Neural cell (in vitro differentiated cells): ENCODE results near the gene OFD1.

Experiments used
- EP300 ChIP-seq: fragments of 450-650 bp; conservative IDR thresholded peaks from 2 replicates; pipeline ENCODE4 v1.6.1; 2014; ENCODE audit warnings: antibody characterized with exemption, mild to moderate bottlenecking, moderate library complexity; ENCODE audit not compliant: poor library complexity, severe bottlenecking
- EZH2 ChIP-seq: fragments of 200-600, 300-800 bp; shearing (Covaris generic), sonication (generic); IDR thresholded peaks from 2 replicates; pipeline ENCODE4 v1.6.1; 2014; ENCODE audit warnings: antibody characterized with exemption, low read length, borderline replicate concordance, mild to moderate bottlenecking; ENCODE audit not compliant: insufficient read depth, poor library complexity, severe bottlenecking
- MXI1 ChIP-seq: fragments of 450-650 bp; conservative IDR thresholded peaks from 2 replicates; pipeline ENCODE4 v1.6.1; 2014; ENCODE audit warnings: antibody characterized with exemption, mild to moderate bottlenecking; ENCODE audit not compliant: poor library complexity, severe bottlenecking
- POLR2AphosphoS5 ChIP-seq: IDR thresholded peaks from 2 replicates; pipeline ENCODE4 v1.6.1; 2012
- RAD21 ChIP-seq: fragments of 450-650 bp; conservative IDR thresholded peaks from 2 replicates; pipeline ENCODE4 v1.6.1; 2014; ENCODE audit warnings: antibody characterized with exemption, mild to moderate bottlenecking, moderate library complexity
- REST ChIP-seq: IDR thresholded peaks from 2 replicates; pipeline ENCODE4 v1.6.1; 2012; ENCODE audit warnings: borderline replicate concordance
- SMC3 ChIP-seq: fragments of 450-650 bp; conservative IDR thresholded peaks from 2 replicates; pipeline ENCODE4 v1.6.1; 2014; ENCODE audit warnings: antibody characterized with exemption, mild to moderate bottlenecking, moderate library complexity; ENCODE audit not compliant: poor library complexity
- TAF1 ChIP-seq: IDR thresholded peaks from 2 replicates; pipeline ENCODE4 v1.6.1; 2012; ENCODE audit warnings: low read depth
- TF ChIP-seq, protein P1 (sequence below): fragments of 450-650 bp; IDR thresholded peaks from 2 replicates; pipeline ENCODE4 v1.5.1; 2014; ENCODE audit warnings: antibody characterized with exemption, mild to moderate bottlenecking, moderate library complexity; ENCODE audit not compliant: poor library complexity, severe bottlenecking

DNA sequence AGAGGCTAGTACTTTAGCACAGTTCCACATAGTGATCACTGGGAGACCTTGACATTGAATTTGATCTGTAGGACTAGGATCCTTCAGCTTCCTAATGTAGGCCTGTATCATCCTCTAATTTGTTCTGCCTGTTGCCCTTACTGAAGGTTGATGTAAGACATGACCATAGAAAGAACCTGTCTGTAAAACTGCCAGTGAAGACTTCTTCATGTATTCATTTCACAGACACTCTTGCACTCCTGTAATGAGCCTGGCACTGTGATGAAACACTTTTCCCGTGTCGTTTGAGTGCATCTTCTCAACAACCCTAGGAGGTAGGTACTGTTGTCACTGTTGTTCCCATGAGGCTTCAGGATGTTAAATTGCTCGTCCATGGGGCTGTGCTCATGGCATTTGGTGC lies 31.0 kb upstream of the OFD1 start:
- TF ChIP-seq, protein P1, sequence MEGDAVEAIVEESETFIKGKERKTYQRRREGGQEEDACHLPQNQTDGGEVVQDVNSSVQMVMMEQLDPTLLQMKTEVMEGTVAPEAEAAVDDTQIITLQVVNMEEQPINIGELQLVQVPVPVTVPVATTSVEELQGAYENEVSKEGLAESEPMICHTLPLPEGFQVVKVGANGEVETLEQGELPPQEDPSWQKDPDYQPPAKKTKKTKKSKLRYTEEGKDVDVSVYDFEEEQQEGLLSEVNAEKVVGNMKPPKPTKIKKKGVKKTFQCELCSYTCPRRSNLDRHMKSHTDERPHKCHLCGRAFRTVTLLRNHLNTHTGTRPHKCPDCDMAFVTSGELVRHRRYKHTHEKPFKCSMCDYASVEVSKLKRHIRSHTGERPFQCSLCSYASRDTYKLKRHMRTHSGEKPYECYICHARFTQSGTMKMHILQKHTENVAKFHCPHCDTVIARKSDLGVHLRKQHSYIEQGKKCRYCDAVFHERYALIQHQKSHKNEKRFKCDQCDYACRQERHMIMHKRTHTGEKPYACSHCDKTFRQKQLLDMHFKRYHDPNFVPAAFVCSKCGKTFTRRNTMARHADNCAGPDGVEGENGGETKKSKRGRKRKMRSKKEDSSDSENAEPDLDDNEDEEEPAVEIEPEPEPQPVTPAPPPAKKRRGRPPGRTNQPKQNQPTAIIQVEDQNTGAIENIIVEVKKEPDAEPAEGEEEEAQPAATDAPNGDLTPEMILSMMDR = no peak
- TF ChIP-seq EZH2 (no peak), SMC3 (no peak), EP300 (no peak), RAD21 (no peak), POLR2AphosphoS5 (no peak), MXI1 (no peak), TAF1 (no peak), REST (no peak)
